SHP77 (cell line): ENCODE measurements around the gene JAK3.
"Not testable (repeated sequence)": the region's sequence is repeated elsewhere in the genome, so short reads cannot be mapped to it uniquely, and the experiment has no call there.

ENCODE experiments used
- DNase-seq, 2 experiments: peaks; one replicate each; lab custom pipeline; 2025; lab: John Stamatoyannopoulos, UW

Gene JAK3

GRCh38 chr19:17803264-17803896, 44.4 kb downstream of the JAK3 start:
- no peak for DNase-seq

GRCh38 chr19:17802137-17802858, 45.5 kb downstream of the JAK3 start:
- no peak for DNase-seq

GRCh38 chr19:17798599-17798998, 49.2 kb downstream of the JAK3 start:
- not testable (repeated sequence) for DNase-seq

GRCh38 chr19:17797424-17798201, 50.2 kb downstream of the JAK3 start:
- DNase-seq = no peak

GRCh38 chr19:17796838-17797423, 50.9 kb downstream of the JAK3 start:
- DNase-seq = no peak

GRCh38 chr19:17796013-17796837, 51.6 kb downstream of the JAK3 start:
- DNase-seq = no peak

- DNase-seq = no peak
These were observed 52.3 kb downstream of the JAK3 start for GRCh38 chr19:17795495-17795856.

- peak; percentile 13 to 50 for DNase-seq
These were observed 52.9 kb downstream of the JAK3 start, which contains the start of gene B3GNT3 for GRCh38 chr19:17794731-17795494. B3GNT3 (plus strand) TSS chr19:17795138; CDS start chr19:17807808, 12,670 bp downstream.

GRCh38 chr19:17794412-17794730, 53.4 kb downstream of the JAK3 start:
- DNase-seq = no peak

- DNase-seq = no peak
These were observed 57.6 kb downstream of the JAK3 start for GRCh38 chr19:17790059-17790780.

GRCh38 chr19:17788632-17789031, 59.1 kb downstream of the JAK3 start:
- DNase-seq = no peak

- DNase-seq = no peak
These were observed 60.4 kb downstream of the JAK3 start for GRCh38 chr19:17787274-17787913.

- peak; percentile 49 to 52 for DNase-seq
These were observed 63.4 kb downstream of the JAK3 start for GRCh38 chr19:17784201-17785008.

GRCh38 chr19:17783721-17784120, 64.1 kb downstream of the JAK3 start:
- not testable (repeated sequence) for DNase-seq

- DNase-seq = no peak
These were observed 67.0 kb downstream of the JAK3 start for GRCh38 chr19:17780781-17781180.

- DNase-seq = no peak
These were observed 68.5 kb downstream of the JAK3 start for GRCh38 chr19:17778968-17779929.

- peak; percentile 9 to 27 for DNase-seq
These were observed 69.4 kb downstream of the JAK3 start for GRCh38 chr19:17778251-17778967.
